ENCODE data around the gene FAM120B. TPM values are rescaled to one million over a fixed set of nuclear protein-coding genes. Genes with fewer than 3 reads are reported as not detected.

FAM120B gene
- total RNA-seq, 3 donors from 2014 or later = 13.8 to 14.3 (median 14.3) TPM

- ATAC-seq (no peak), DNase-seq (no peak)
- Mint-ChIP-seq H3K9me3 (no peaks in the 10 kb centered on the region), H3K36me3 (ENCODE audit: insufficient read depth) (peaks cover under 1% of the 10 kb centered on the region), H3K27me3 (ENCODE audit: low read depth) (peaks cover 15% of the 10 kb centered on the region), H3K4me3 (no peak overlapping the region), H3K4me1 (ENCODE audit: low read depth) (peaks cover 17% of the 10 kb centered on the region)
Observed at GRCh38 chr6:170268216-170269129, 38.1 kb upstream of the FAM120B start.

- no peak for ATAC-seq
- no peaks in the 10 kb centered on the region for H3K9me3 Mint-ChIP-seq
- H3K4me1 Mint-ChIP-seq (ENCODE audit: low read depth) = peaks cover 20% of the 10 kb centered on the region
- H3K4me3 Mint-ChIP-seq = no peak overlapping the region
- no peak for DNase-seq
- peaks cover 22% of the 10 kb centered on the region for H3K27me3 Mint-ChIP-seq (ENCODE audit: low read depth)
- H3K36me3 Mint-ChIP-seq (ENCODE audit: insufficient read depth) = peaks cover 2% of the 10 kb centered on the region
Observed at GRCh38 chr6:170269151-170269845, 37.3 kb upstream of the FAM120B start.

GRCh38 chr6:170269846-170270541 lies 36.6 kb upstream of the FAM120B start:
- ATAC-seq (no peak), DNase-seq (no peak)
- Mint-ChIP-seq H3K4me3 (no peak overlapping the region), H3K36me3 (ENCODE audit: insufficient read depth) (peaks cover 2% of the 10 kb centered on the region), H3K27me3 (ENCODE audit: low read depth) (peaks cover 22% of the 10 kb centered on the region), H3K4me1 (ENCODE audit: low read depth) (peaks cover 20% of the 10 kb centered on the region), H3K9me3 (no peaks in the 10 kb centered on the region)

GRCh38 chr6:170270984-170271593 lies 35.5 kb upstream of the FAM120B start:
- Mint-ChIP-seq H3K4me3 (peak overlapping the region; percentile 78), H3K4me1 (ENCODE audit: low read depth) (peaks cover 20% of the 10 kb centered on the region), H3K9me3 (no peaks in the 10 kb centered on the region), H3K27me3 (ENCODE audit: low read depth) (peaks cover 18% of the 10 kb centered on the region), H3K36me3 (ENCODE audit: insufficient read depth) (peaks cover 2% of the 10 kb centered on the region)
- DNase-seq = no peak
- ATAC-seq = no peak

- H3K36me3 Mint-ChIP-seq (ENCODE audit: insufficient read depth) = peaks cover 2% of the 10 kb centered on the region
- H3K4me3 Mint-ChIP-seq = peak overlapping the region; percentile 78
- DNase-seq (peak; percentile 52), ATAC-seq (peak; percentile 89 to 94)
- H3K4me1 Mint-ChIP-seq (ENCODE audit: low read depth) = peaks cover 20% of the 10 kb centered on the region
- H3K27me3 Mint-ChIP-seq (ENCODE audit: low read depth) = peaks cover 16% of the 10 kb centered on the region
- H3K9me3 Mint-ChIP-seq = no peaks in the 10 kb centered on the region
Observed at GRCh38 chr6:170271771-170272314, 34.7 kb upstream of the FAM120B start.

- Mint-ChIP-seq H3K36me3 (ENCODE audit: insufficient read depth) (peaks cover 2% of the 10 kb centered on the region), H3K4me3 (peak overlapping the region; percentile 78), H3K4me1 (ENCODE audit: low read depth) (peaks cover 23% of the 10 kb centered on the region), H3K27me3 (ENCODE audit: low read depth) (peaks cover 16% of the 10 kb centered on the region), H3K9me3 (no peaks in the 10 kb centered on the region)
- ATAC-seq = no peak
- DNase-seq = no peak
Observed at GRCh38 chr6:170272341-170273065, 34.1 kb upstream of the FAM120B start.

- Mint-ChIP-seq H3K4me1 (ENCODE audit: low read depth) (peaks cover 28% of the 10 kb centered on the region), H3K9me3 (no peaks in the 10 kb centered on the region), H3K27me3 (ENCODE audit: low read depth) (peaks cover 10% of the 10 kb centered on the region), H3K4me3 (no peak overlapping the region), H3K36me3 (ENCODE audit: insufficient read depth) (peaks cover 2% of the 10 kb centered on the region)
- ATAC-seq (no peak), DNase-seq (no peak)
Observed at GRCh38 chr6:170273191-170273590, 33.4 kb upstream of the FAM120B start.

- H3K9me3 Mint-ChIP-seq = no peaks in the 10 kb centered on the region
- peaks cover 2% of the 10 kb centered on the region for H3K36me3 Mint-ChIP-seq (ENCODE audit: insufficient read depth)
- H3K27me3 Mint-ChIP-seq (ENCODE audit: low read depth) = peaks cover 10% of the 10 kb centered on the region
- H3K4me1 Mint-ChIP-seq (ENCODE audit: low read depth) = peaks cover 33% of the 10 kb centered on the region
- H3K4me3 Mint-ChIP-seq = no peak overlapping the region
- DNase-seq (no peak), ATAC-seq (no peak)
Observed at GRCh38 chr6:170273681-170274080, 32.9 kb upstream of the FAM120B start.

GRCh38 chr6:170274713-170275560 lies 31.6 kb upstream of the FAM120B start:
- DNase-seq = no peak

GRCh38 chr6:170276369-170277057 lies 30.0 kb upstream of the FAM120B start:
- Mint-ChIP-seq H3K9me3 (no peaks in the 10 kb centered on the region), H3K27me3 (ENCODE audit: low read depth) (peaks cover 7% of the 10 kb centered on the region), H3K4me1 (ENCODE audit: low read depth) (peaks cover 42% of the 10 kb centered on the region), H3K36me3 (ENCODE audit: insufficient read depth) (peaks cover 2% of the 10 kb centered on the region), H3K4me3 (no peak overlapping the region)
- no peak for DNase-seq
- no peak for ATAC-seq

More at GRCh38 chr6:170274713-170275560, 31.6 kb upstream of the FAM120B start:
- Mint-ChIP-seq H3K36me3 (ENCODE audit: insufficient read depth) (peaks cover 2% of the 10 kb centered on the region), H3K9me3 (no peaks in the 10 kb centered on the region), H3K4me3 (no peak overlapping the region), H3K4me1 (ENCODE audit: low read depth) (peaks cover 45% of the 10 kb centered on the region), H3K27me3 (ENCODE audit: low read depth) (peaks cover 7% of the 10 kb centered on the region)
- no peak for ATAC-seq

GRCh38 chr6:170277893-170278742 lies 28.4 kb upstream of the FAM120B start:
- peak in 1 of 2 donors; percentile 28 for ATAC-seq
- no peak for DNase-seq

More at GRCh38 chr6:170277893-170278742, 28.4 kb upstream of the FAM120B start:
- peaks cover 9% of the 10 kb centered on the region for H3K27me3 Mint-ChIP-seq (ENCODE audit: low read depth)
- peaks cover 28% of the 10 kb centered on the region for H3K4me1 Mint-ChIP-seq (ENCODE audit: low read depth)
- H3K36me3 Mint-ChIP-seq (ENCODE audit: insufficient read depth) = peaks cover 2% of the 10 kb centered on the region
- no peaks in the 10 kb centered on the region for H3K9me3 Mint-ChIP-seq
- no peak overlapping the region for H3K4me3 Mint-ChIP-seq

Data from activated T-cell treated with anti-CD3 and anti-CD28 coated beads, Interleukin-2, amount 50 U/mL, for 4 hours (primary cell).